Epithelial cell of proximal tubule (primary cell): ENCODE results near the gene ATP2A1. TPM values are rescaled to one million over a fixed set of nuclear protein-coding genes. Genes with fewer than 3 reads are reported as not detected.

Experiments
- DNase-seq: peaks from one replicate; pipeline ENCODE4 v3.0.0-alpha.2; 2011; ENCODE audit warnings: low read depth
- H3K4me3 ChIP-seq: 2 replicates; pipeline ENCODE4 v1.5.1; 2011; ENCODE audit warnings: low read depth, mild to moderate bottlenecking, low read length
- total RNA-seq: library from RNA; depleted of rRNA; stranded (reverse); fragments of >200 nt; gene quantifications from 2 replicates; pipeline ENCODE4 v1.2.3, GENCODE V29; 2015
- TF ChIP-seq, protein P1 (sequence below): conservative IDR thresholded peaks from 2 replicates; pipeline ENCODE4 v1.5.1; 2012; ENCODE audit warnings: low read depth, mild to moderate bottlenecking, low read length

Gene ATP2A1
- total RNA-seq, 1 donor from 2014 or later: 0.92 TPM

DNA sequence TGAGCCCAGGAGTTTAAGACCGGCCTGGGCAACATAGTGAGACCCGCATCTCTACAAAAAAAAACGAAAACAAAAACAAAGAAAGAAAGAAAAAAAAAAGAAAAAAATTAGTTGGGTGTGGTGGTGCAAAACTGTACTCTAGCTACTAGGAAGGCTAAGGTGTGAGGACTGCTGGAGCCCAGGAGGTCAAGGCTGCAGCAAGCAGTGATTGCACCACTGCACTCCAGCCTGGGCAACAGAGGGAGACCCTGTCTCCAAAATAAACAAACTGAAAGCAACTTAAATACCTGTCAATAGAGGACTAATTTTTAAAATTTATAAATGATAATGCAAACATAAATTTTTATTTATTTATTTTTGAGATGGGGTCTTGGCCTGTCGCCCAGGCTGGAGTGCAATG, 17.3 kb downstream of the ATP2A1 start:
- TF ChIP-seq, protein P1, sequence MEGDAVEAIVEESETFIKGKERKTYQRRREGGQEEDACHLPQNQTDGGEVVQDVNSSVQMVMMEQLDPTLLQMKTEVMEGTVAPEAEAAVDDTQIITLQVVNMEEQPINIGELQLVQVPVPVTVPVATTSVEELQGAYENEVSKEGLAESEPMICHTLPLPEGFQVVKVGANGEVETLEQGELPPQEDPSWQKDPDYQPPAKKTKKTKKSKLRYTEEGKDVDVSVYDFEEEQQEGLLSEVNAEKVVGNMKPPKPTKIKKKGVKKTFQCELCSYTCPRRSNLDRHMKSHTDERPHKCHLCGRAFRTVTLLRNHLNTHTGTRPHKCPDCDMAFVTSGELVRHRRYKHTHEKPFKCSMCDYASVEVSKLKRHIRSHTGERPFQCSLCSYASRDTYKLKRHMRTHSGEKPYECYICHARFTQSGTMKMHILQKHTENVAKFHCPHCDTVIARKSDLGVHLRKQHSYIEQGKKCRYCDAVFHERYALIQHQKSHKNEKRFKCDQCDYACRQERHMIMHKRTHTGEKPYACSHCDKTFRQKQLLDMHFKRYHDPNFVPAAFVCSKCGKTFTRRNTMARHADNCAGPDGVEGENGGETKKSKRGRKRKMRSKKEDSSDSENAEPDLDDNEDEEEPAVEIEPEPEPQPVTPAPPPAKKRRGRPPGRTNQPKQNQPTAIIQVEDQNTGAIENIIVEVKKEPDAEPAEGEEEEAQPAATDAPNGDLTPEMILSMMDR: no peak
- DNase-seq: no peak
- no peak overlapping the region for H3K4me3 ChIP-seq

DNA sequence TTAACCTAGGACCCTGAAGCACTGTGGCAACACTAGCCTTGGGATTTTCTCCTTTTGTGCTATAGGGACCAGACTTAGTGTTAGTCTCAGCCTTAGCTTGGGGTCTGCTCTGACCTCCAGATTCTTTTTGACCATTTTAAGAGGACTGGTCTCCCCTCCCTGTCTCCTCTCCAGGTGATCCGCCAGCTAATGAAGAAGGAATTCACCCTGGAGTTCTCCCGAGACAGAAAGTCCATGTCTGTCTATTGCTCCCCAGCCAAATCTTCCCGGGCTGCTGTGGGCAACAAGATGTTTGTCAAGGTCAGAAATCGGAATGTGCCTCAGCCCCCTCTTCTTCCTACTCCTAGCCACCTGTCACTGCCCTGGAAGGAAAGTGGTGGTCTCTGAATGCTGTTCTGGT, 19.5 kb downstream of the ATP2A1 start:
- DNase-seq: no peak
- TF ChIP-seq, protein P1: no peak
- H3K4me3 ChIP-seq: no peak overlapping the region

- no peak for DNase-seq
- TF ChIP-seq, protein P1: no peak
Observed at GRCh38 chr16:28898266-28898665, 20.0 kb downstream of the ATP2A1 start.

DNA sequence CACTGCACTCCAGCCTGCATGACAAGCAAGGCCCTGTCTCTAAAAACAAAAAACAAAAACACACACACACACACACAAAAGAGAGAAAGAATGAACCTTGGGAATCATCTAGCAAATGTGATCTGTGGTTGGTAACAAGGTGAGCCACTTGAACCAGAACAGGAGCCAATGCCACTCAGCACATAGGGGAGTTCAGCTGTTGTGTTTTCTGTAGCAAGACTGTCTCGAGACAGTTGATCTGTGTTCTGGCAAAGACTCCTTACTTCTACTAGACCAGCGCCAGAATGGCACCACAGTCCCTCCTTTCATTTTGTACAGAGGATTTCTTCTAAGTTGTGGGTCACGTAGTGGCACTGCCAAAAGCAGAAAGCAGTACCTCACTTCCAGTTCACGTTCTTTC, 20.7 kb downstream of the ATP2A1 start:
- no peak overlapping the region for H3K4me3 ChIP-seq
- no peak for DNase-seq
- TF ChIP-seq, protein P1: no peak

More at GRCh38 chr16:28898266-28898665, 20.0 kb downstream of the ATP2A1 start:
- H3K4me3 ChIP-seq: no peak overlapping the region

DNA sequence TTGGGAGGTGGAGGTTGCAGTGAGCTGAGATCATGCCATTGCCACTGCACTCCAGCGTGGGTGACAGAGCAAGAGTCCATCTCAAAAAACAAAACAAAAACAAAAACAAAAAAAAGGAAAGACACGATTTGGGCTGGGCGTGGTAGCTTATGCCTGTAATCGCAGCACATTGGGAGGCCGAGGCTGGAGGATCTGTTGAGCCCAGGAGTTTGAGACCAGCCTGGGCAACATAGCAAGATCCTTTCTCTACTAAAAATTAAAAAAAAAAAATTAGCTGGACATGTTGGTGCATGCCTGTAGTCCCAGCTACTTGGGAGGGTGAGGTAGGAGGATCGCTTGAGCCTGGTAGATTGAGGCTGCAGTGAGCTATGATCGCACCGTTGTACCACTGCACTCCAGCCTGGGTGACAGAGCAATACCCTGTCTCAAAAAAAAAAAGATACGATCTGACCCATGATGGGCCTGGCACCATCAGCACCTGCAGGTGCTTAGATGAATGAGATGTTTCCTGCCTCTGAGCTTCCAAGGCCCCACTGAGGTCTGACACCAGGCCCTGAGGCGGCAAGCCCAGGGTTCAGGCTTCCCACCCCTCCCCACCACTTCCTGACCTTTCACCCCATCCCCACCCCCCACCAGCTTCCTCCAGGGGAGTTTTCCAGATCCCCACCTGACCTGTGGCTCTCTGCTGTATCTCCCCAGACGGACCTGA, 21.7 kb downstream of the ATP2A1 start:
- H3K4me3 ChIP-seq: no peak overlapping the region
- TF ChIP-seq, protein P1: no peak
- DNase-seq: no peak

DNA sequence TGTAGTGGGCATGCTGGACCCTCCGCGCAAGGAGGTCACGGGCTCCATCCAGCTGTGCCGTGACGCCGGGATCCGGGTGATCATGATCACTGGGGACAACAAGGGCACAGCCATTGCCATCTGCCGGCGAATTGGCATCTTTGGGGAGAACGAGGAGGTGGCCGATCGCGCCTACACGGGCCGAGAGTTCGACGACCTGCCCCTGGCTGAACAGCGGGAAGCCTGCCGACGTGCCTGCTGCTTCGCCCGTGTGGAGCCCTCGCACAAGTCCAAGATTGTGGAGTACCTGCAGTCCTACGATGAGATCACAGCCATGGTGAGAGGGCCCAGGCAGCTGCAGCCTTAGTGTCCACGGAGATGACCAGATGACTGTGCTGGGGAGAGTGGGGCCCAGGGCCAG, 22.3 kb downstream of the ATP2A1 start:
- TF ChIP-seq, protein P1: no peak
- H3K4me3 ChIP-seq: no peak overlapping the region
- DNase-seq: no peak

DNA sequence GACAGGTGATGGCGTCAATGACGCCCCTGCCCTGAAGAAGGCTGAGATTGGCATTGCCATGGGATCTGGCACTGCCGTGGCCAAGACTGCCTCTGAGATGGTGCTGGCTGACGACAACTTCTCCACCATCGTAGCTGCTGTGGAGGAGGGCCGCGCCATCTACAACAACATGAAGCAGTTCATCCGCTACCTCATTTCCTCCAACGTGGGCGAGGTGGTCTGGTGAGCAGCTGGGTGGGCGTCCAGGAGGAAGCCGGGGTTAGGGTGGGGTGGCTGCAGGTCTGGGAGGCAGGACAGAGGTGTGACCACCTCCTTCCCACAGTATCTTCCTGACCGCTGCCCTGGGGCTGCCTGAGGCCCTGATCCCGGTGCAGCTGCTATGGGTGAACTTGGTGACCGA, 23.6 kb downstream of the ATP2A1 start:
- H3K4me3 ChIP-seq: no peak overlapping the region
- TF ChIP-seq, protein P1: no peak
- DNase-seq: no peak
